ENCODE data around the gene NPFFR2. TPM values are rescaled to one million over a fixed set of nuclear protein-coding genes. Genes with fewer than 3 reads are reported as not detected.

NPFFR2 gene
- total and polyA plus RNA-seq, 9 of the 15 experiments (the other 6 are each of a cell fraction or from before 2014, with no cell fraction given) = 0.15 to 0.98 (median 0.48) TPM

DNA sequence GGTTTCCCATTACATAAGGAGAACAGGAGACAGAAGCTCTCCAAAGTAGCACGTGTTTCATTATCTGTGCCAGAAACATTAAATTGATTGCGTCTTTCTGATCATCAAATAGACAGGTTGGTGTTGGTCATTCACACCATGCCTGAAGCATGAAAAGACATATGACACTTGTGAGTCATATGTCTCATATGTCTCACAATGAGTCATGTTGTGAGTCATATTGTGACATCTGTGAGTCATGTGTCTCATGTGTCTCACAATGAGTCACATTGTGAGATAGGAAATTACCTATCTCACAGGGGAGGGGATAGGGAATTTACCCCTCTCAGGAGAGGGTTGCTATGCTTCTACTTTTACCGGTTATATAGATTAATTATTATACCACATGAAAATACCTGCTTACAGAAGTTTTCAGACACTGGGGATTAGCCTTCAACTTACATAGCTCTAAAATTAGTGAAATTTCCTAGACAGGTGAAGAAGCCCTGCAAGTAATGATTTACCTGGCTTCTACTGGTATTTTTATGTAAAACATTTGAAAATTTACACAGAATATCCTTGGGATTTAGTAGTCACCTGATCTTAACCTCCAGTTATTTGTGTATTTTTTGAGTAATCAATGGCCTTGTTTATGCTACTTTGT lies 80.8 kb downstream of the NPFFR2 start (continued):
- TF ChIP-seq CBX3 (IDR thresholded peaks at IDR 0.05; ENCODE audit: borderline replicate concordance in 1 of 2, low read length in 2 of 2) = no peak
- TF ChIP-seq BACH1 (tag; IDR thresholded peaks at IDR 0.05) = no peak; the same call in 1 of the 2 replicates
- no peak for TF ChIP-seq FUS (optimal IDR thresholded peaks at IDR 0.05; ENCODE audit: low read depth, low read length)
- no peak for TF ChIP-seq KLF13 (tag; IDR thresholded peaks at IDR 0.05; ENCODE audit: borderline replicate concordance, low read depth)
- TF ChIP-seq ELF1 (tag; IDR thresholded peaks at IDR 0.05) = no peak
- TF ChIP-seq, protein P1, sequence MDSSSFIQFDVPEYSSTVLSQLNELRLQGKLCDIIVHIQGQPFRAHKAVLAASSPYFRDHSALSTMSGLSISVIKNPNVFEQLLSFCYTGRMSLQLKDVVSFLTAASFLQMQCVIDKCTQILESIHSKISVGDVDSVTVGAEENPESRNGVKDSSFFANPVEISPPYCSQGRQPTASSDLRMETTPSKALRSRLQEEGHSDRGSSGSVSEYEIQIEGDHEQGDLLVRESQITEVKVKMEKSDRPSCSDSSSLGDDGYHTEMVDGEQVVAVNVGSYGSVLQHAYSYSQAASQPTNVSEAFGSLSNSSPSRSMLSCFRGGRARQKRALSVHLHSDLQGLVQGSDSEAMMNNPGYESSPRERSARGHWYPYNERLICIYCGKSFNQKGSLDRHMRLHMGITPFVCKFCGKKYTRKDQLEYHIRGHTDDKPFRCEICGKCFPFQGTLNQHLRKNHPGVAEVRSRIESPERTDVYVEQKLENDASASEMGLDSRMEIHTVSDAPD (CRISPR knock-in tag; IDR thresholded peaks at IDR 0.05) = no peak
- TF ChIP-seq ETS2 (tag; IDR thresholded peaks at IDR 0.05; ENCODE audit: borderline replicate concordance, poor library complexity, severe bottlenecking) = no peak
- TF ChIP-seq ZKSCAN1 (IDR thresholded peaks at IDR 0.05; ENCODE audit: low read depth, low read length) = no peak
- TF ChIP-seq ZNF561 (CRISPR knock-in tag; conservative IDR thresholded peaks at IDR 0.05) = no peak
- TF ChIP-seq CEBPB (tag; IDR thresholded peaks at IDR 0.05) = peak; percentile 74
- TF ChIP-seq TEAD4 (IDR thresholded peaks at IDR 0.05; ENCODE audit: low read length) = peak; percentile 22; the same call in 1 of the 2 replicates
- TF ChIP-seq TEAD4 (CRISPR knock-in tag; IDR thresholded peaks at IDR 0.05; ENCODE audit: borderline replicate concordance) = no peak
- TF ChIP-seq MCM5 (IDR thresholded peaks at IDR 0.05; ENCODE audit: low read depth) = no peak
- TF ChIP-seq ZFX (CRISPR knock-in tag; IDR thresholded peaks at IDR 0.05) = no peak
- peak; percentile 63 for TF ChIP-seq SOX6 (IDR thresholded peaks at IDR 0.05)
- no peak for TF ChIP-seq CEBPG (CRISPR knock-in tag; IDR thresholded peaks at IDR 0.05)
- peak in 1 of 2 experiments; percentile 56; a peak in 1 of 4 replicates for TF ChIP-seq CEBPG (tag; conservative IDR thresholded peaks at IDR 0.05 in 1 of 2, IDR thresholded peaks at IDR 0.05 in 1 of 2)
- no peak for TF ChIP-seq LCOR (CRISPR knock-in tag; IDR thresholded peaks at IDR 0.05)
- TF ChIP-seq NEUROD1 (IDR thresholded peaks at IDR 0.05; ENCODE audit: borderline replicate concordance, low read depth, low read length, partially characterized antibody) = peak; percentile 36
- no peak for TF ChIP-seq FOXJ3 (CRISPR knock-in tag; IDR thresholded peaks at IDR 0.05)
- TF ChIP-seq, protein P2, sequence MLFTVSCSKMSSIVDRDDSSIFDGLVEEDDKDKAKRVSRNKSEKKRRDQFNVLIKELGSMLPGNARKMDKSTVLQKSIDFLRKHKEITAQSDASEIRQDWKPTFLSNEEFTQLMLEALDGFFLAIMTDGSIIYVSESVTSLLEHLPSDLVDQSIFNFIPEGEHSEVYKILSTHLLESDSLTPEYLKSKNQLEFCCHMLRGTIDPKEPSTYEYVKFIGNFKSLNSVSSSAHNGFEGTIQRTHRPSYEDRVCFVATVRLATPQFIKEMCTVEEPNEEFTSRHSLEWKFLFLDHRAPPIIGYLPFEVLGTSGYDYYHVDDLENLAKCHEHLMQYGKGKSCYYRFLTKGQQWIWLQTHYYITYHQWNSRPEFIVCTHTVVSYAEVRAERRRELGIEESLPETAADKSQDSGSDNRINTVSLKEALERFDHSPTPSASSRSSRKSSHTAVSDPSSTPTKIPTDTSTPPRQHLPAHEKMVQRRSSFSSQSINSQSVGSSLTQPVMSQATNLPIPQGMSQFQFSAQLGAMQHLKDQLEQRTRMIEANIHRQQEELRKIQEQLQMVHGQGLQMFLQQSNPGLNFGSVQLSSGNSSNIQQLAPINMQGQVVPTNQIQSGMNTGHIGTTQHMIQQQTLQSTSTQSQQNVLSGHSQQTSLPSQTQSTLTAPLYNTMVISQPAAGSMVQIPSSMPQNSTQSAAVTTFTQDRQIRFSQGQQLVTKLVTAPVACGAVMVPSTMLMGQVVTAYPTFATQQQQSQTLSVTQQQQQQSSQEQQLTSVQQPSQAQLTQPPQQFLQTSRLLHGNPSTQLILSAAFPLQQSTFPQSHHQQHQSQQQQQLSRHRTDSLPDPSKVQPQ (CRISPR knock-in tag; IDR thresholded peaks at IDR 0.05; ENCODE audit: borderline replicate concordance) = no peak
- no peak for TF ChIP-seq ADNP (tag; IDR thresholded peaks at IDR 0.05)
- TF ChIP-seq, protein P3, sequence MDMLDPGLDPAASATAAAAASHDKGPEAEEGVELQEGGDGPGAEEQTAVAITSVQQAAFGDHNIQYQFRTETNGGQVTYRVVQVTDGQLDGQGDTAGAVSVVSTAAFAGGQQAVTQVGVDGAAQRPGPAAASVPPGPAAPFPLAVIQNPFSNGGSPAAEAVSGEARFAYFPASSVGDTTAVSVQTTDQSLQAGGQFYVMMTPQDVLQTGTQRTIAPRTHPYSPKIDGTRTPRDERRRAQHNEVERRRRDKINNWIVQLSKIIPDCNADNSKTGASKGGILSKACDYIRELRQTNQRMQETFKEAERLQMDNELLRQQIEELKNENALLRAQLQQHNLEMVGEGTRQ (CRISPR knock-in tag; IDR thresholded peaks at IDR 0.05) = peak; percentile 78
- no peak for TF ChIP-seq MTF1 (CRISPR knock-in tag; IDR thresholded peaks at IDR 0.05; ENCODE audit: borderline replicate concordance)
- peak in 1 of 2 experiments; percentile 39; a peak in 1 of 4 replicates for TF ChIP-seq FOXK2 (conservative IDR thresholded peaks at IDR 0.05 in 1 of 2, IDR thresholded peaks at IDR 0.05 in 1 of 2; ENCODE audit: low read depth in 2 of 2)
